Measurements from ENCODE around the gene RRP1B. TPM values are rescaled to one million over a fixed set of nuclear protein-coding genes. Genes with fewer than 3 reads are reported as not detected.
"Not testable (repeated sequence)": the region's sequence is repeated elsewhere in the genome, so short reads cannot be mapped to it uniquely, and the experiment has no call there.

RRP1B gene
- total RNA-seq, 1 experiment from 2014 or later = 39.1 TPM

DNA sequence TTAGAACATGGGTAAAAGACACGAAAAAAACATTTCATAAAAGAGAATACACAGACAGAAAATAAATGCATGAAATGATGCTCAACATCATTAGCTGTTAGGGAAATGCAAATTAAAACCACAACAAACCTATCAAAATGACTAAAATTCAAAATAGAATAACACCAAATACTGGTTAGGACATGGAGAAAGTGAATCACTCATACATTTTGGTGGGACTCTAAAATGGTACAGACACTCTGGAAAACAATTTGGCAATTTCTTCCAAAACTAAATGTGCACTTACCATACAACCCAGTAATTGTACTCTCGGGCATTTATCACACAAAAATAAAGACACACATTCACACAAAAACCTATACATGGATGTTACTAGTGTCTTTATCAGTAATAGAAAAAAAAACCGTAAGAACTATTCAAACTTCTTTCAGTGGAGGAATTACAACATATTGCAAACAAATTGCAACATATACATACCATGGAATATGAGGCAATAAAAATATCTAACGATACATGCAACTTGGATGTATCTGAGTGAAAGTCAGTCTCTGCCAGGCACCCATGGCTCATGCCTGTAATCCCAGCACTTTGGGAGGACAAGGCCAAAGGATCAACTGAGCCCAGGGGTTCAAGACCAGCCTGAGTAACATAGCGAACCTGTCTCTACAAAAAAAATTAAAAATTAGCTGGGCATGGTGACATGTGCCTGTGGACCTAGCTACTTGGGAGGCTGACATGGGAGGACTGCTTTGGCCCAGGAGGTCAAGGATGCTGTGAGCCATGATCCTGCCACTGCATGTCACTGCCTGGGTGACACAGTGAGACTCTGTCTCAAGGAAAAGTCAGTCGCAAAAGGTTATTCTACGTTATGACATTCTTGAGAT, 19.6 kb upstream of the RRP1B start:
- DNase-seq (ENCODE audit: low read depth) = no peak

GRCh38 chr21:43640400-43640799, 19.0 kb upstream of the RRP1B start:
- no peak for DNase-seq (ENCODE audit: low read depth)

DNA sequence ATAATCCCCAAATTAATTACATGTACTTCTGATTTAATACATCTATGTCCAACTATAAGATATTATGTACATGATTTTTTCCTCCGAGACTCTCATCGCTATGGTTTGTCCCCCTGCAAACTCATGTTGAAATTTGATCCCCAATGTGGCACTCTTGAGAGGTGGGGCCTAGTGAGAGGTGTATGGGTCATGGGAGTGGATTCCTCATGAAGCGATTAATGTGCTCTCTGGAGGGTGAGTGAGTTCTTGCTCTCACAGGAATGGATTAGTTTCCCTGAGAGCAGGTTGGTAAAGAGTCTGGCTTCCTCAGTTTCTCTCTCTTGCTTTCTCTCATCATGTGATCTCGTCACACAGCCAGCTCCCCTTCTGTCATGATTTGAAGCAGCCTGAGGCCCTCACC, 16.2 kb upstream of the RRP1B start:
- DNase-seq (ENCODE audit: low read depth) = no peak

DNA sequence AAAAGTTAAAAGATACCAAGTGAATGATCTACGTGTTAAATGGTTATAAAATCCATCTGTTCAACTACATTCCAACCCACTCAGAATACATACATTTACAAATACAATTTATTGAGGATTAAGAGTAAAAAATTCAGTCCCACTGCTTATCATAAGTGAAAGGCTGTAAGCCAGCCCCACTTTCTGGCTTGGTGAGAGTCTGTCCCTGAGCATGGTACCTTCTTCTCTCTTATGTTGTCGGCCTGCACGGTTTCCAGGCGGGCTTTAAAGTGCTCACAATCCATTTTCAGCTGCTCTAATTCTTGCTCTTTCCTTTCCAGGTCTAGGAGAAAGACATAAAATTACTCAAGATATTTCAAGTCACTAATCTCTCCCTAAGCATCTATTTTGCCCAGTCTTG, 15.3 kb upstream of the RRP1B start:
- no peak for DNase-seq (ENCODE audit: low read depth)

GRCh38 chr21:43644609-43645008, 14.8 kb upstream of the RRP1B start:
- DNase-seq (ENCODE audit: low read depth) = peak; percentile 48

DNA sequence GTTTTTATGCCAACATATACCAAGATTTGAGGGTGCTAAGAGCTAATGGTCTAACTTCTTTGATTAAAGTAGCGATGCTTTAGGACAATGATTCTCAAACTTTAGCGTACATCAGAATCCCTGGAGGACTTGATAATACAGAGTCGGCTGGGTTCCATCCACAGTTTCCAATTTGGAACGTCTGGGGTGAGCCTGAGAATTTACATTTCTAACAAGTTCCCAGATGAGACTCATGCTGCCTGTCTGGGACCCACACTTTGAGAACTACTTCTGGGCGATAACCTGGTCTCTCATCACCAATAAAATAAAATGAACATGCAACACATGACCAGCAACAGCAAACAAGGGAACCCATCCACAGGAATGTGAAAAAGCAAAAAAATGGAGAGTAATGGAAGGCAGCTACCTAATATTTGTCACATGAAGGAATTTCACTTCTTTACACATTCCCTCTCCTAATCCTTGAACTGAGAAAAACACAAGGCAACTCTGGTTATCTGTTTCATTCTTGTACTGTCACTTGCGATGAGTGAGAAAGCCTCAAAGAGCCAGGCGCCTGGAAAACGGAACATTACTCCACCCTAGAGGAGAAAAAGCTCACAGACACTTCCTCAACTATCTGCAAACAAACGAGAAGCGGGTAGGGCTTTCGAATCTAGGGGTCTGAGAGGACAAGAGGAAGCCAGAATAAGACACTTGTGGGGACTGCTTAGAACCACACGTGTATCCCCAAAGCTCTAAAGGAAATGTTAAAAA, 14.0 kb upstream of the RRP1B start:
- DNase-seq (ENCODE audit: low read depth) = peak; percentile 81

- DNase-seq (ENCODE audit: low read depth) = no peak
Measured at GRCh38 chr21:43645976-43646375, 13.4 kb upstream of the RRP1B start.

- DNase-seq (ENCODE audit: low read depth) = peak; percentile 82
Measured at GRCh38 chr21:43646550-43647260, 12.7 kb upstream of the RRP1B start.

- no peak for DNase-seq (ENCODE audit: low read depth)
Measured at GRCh38 chr21:43648171-43648570, 11.2 kb upstream of the RRP1B start.

DNA sequence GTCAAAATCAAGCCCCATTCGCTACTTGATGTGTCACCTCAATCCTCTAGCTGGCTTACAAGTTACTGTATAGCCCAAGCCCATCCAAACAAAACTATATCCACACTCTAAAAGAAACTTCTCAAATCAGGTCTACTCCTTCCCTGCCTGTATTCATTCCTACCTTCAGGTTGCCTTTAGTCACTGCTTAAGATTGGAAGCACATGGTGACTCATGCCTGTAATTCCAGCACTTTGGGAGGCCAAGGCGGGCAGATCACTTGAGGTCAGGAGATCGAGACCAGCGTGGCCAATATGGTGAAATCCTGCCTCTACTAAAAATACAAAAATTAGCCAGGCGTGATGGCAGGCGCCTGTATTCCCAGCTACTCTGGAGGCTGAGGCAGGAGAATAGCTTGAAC, 7.4 kb upstream of the RRP1B start:
- not testable (repeated sequence) for DNase-seq (ENCODE audit: low read depth)

DNA sequence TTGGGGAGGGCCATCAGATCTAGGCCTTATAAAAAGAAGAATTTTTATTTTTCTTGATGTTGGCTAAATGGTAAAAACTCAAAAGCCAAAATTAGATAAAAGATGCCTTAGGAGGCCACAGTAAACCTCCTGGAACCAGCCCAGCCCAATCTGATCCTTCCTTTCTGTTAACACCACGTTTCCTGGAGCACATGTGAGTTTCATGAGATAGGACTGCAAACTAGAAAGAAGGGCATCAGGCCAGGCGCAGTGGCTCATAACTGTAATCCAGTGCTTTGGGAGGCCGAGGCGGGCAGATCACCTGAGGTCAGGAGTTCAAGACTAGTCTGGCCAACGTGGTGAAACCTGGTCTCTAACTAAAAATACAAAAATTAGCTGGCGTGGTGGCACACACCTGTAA, 6.7 kb upstream of the RRP1B start:
- DNase-seq (ENCODE audit: low read depth) = no peak

DNA sequence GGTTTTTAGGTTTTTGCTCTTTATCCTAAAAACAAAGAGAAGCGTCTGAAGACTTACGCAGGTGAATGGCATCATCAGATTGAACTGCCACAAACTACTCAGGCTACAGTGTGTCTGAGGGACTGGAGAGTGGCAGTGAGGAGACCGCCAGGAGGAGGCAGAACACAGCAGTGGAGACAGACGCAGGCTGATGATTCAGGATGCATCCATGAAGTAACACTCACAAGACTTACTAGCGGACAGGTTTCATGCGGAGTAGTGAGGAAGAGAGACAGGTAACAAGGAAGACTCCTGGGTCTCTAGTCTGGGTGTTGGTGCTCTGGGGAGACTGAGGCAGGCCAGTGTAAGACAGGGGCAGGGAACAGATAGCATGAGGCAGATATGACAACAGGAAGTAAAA, 5.7 kb upstream of the RRP1B start:
- no peak for DNase-seq (ENCODE audit: low read depth)

GRCh38 chr21:43654806-43655489, 4.4 kb upstream of the RRP1B start:
- no peak for DNase-seq (ENCODE audit: low read depth)

DNA sequence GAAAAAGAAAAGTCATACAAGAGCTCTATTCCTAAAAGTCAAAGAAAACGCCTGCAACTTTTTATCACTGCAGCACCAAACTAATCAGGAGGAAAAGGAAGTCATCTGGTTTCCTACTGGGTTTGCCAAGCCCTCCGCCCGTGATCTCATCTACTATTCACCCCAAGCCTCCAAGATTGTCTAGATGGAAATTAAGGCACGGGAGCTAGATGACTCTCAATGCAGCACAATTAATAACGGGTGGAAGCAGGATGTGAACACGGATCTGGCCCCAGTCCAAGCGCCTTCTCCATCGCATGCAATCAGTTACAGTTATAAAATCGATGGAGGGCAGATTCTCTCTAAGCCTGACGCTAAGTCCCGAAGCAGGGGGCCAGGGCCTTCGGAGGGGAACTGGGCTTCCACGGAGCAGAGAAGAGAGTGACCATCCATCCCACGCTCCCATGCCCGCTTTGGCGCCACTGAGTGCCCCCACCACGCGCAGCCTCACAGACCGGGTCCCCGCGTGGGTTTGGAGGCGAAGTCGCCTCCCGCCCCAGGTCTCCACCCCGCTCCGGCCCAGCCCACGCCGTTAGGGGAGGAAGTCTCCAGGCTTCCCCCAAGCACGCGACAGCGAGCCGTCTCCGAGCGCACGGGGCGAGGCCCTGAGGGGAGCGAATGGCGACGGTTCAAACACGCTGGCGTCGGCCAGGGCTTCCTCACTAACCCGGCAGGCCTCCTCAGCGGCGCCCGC, 1.8 kb upstream of the RRP1B start:
- no peak for DNase-seq (ENCODE audit: low read depth)

DNA sequence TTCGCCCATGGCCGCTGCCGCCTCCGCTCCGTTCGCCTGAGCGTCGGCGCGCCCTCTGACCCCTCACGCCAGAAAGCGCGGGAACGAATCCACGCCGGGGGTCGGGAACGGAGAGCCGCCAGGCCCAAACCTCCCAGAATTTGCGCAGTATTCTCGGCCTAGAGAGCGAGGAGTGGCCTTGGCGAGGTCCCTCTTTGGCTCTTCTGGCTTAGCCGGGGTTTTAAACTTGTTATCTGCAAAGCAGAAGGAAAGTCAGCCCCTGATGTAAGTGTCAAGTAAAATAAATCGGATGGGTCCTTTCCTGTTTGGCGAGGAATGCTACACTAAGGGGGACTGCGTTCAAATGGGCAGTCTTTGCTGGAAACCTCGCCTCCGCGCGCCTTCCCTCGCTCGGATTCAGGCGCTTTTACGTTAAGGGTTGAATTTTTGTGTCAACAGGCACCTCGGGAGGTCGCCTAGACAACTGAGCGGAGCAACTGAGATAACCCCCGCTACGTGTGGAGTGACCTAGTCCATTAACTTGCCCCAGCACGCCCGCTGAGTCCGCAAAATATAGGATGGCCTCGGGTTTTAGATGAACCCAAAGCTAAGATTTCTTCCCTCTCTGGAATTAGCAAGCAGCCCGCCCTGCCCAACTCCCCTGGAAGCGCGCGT, 1.1 kb upstream of the RRP1B start:
- DNase-seq (ENCODE audit: low read depth) = no peak

GRCh38 chr21:43658769-43659135, 608 bp upstream of the RRP1B start:
- no peak for DNase-seq (ENCODE audit: low read depth)

- no peak for DNase-seq (ENCODE audit: low read depth)
Measured at GRCh38 chr21:43662286-43662685, 2.9 kb downstream of the RRP1B start.

DNA sequence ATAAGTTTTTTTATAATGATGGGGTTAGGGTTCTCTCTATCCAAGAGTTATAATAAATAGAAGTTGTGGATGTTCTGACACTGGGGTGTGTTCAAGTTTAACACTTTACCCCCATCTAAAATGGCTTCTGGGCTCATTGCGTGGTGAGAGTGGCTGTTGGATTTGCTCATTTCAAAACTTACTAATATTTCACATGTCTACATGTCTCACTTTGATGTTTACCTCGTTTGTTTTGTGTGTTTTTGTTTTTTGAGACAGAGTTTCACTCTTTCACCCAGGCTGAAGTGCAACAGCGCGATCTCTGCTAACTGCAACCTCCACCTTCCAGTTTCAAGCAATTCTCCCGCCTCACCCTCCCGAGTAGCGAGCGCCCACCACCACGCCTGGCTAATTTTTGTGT, 3.7 kb downstream of the RRP1B start:
- DNase-seq (ENCODE audit: low read depth) = no peak

DNA sequence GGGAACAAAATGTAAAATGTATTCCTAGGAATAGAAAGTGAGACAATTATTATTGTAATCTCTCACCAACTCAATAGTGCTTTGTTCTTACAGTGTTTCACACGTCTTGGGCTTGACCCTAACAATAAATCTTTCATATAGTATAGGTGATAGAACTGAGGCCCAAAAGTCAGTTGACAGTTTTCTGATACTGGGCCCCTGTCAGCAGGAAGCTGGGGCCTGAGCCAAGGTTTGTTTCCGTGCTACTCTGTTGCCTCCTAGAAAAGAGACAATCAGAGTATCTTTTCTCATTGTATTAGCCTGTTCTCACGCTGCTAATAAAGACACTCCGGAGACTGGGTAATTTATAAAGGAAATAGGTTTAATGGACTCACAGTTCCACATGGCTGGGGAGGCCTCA, 5.0 kb downstream of the RRP1B start:
- DNase-seq (ENCODE audit: low read depth) = no peak

- DNase-seq (ENCODE audit: low read depth) = no peak
Measured at GRCh38 chr21:43665879-43666278, 6.5 kb downstream of the RRP1B start.
